ENCODE results near the gene HBS1L. TPM values are rescaled to one million over a fixed set of nuclear protein-coding genes. Genes with fewer than 3 reads are reported as not detected.

The HBS1L gene
- total and polyA plus RNA-seq, 10 of the 15 experiments (the other 5 are each of a cell fraction or from before 2014, with no cell fraction given) = 58.7 to 142 (median 78.8) TPM

- no peak for TF ChIP-seq MYC (IDR thresholded peaks at IDR 0.05; ENCODE audit: insufficient read depth, insufficient read length, insufficient replicate concordance, low read length, severe bottlenecking)
- no peak for TF ChIP-seq RAD21 (IDR thresholded peaks at IDR 0.05; ENCODE audit: insufficient read depth, low read depth, low read length)
- TF ChIP-seq MYB (IDR thresholded peaks at IDR 0.05; ENCODE audit: borderline replicate concordance, low read depth, low read length) = no peak
- no peak for TF ChIP-seq CUX1 (IDR thresholded peaks at IDR 0.05; ENCODE audit: insufficient replicate concordance, low read depth, low read length)
- TF ChIP-seq PML (IDR thresholded peaks at IDR 0.05; ENCODE audit: low read length) = no peak
- TF ChIP-seq KAT2A (conservative IDR thresholded peaks at IDR 0.05; ENCODE audit: control insufficient read depth, low read depth, low read length) = no peak
- TF ChIP-seq CBX5 (IDR thresholded peaks at IDR 0.05; ENCODE audit: low read depth) = no peak
- TF ChIP-seq NRF1 (conservative IDR thresholded peaks at IDR 0.05; ENCODE audit: low read depth, low read length) = no peak
- TF ChIP-seq SREBF2 (IDR thresholded peaks at IDR 0.05; ENCODE audit: low read length) = no peak
- no peak for TF ChIP-seq POLR2AphosphoS2 (IDR thresholded peaks at IDR 0.05; ENCODE audit: low read depth, low read length)
- no peak for TF ChIP-seq PAX5 (IDR thresholded peaks at IDR 0.05; ENCODE audit: borderline replicate concordance, low read depth, low read length)
- TF ChIP-seq TBL1XR1 (IDR thresholded peaks at IDR 0.05; ENCODE audit: low read depth, low read length) = 0 out of 2 replicates have a peak, but pooled peaks have one; percentile 32
- no peak for TF ChIP-seq MEF2B (IDR thresholded peaks at IDR 0.05; ENCODE audit: partially characterized antibody, poor library complexity, severe bottlenecking)
- TF ChIP-seq CEBPB (IDR thresholded peaks at IDR 0.05; ENCODE audit: borderline replicate concordance in 1 of 2, low read depth in 2 of 2, low read length in 2 of 2) = 0 out of 4 replicates have a peak, but pooled peaks of 1 of the 2 experiments have one; percentile 21
- TF ChIP-seq CHD2 (IDR thresholded peaks at IDR 0.05; ENCODE audit: borderline replicate concordance, low read depth, low read length) = 0 out of 2 replicates have a peak, but pooled peaks have one; percentile 26
- no peak for TF ChIP-seq ZBTB4 (CRISPR knock-in tag; IDR thresholded peaks at IDR 0.05)
- TF ChIP-seq BHLHE40 (IDR thresholded peaks at IDR 0.05; ENCODE audit: borderline replicate concordance in 1 of 2, low read depth in 2 of 2, low read length in 1 of 2) = no peak
- no peak for TF ChIP-seq HDAC6 (IDR thresholded peaks at IDR 0.05; ENCODE audit: unreplicated experiment)
- no peak for TF ChIP-seq ATF3 (IDR thresholded peaks at IDR 0.05; ENCODE audit: borderline replicate concordance, extremely low read depth, low read depth, low read length)
- peak; percentile 44; the same call in 1 of the 2 replicates for TF ChIP-seq CBFB (IDR thresholded peaks at IDR 0.05; ENCODE audit: low read depth)
Measured at GRCh38 chr6:135002974-135003703, 51.5 kb downstream of the HBS1L start (continued).

Measured in GM12878 (cell line).